ENCODE data around the gene SLC12A4. TPM values are rescaled to one million over a fixed set of nuclear protein-coding genes. Genes with fewer than 3 reads are reported as not detected.
A peak's percentile ranks its signal among the peaks of the same experiment; 100 is the strongest.
"Not testable (repeated sequence)": the region's sequence is repeated elsewhere in the genome, so short reads cannot be mapped to it uniquely, and the experiment has no call there.

The SLC12A4 gene
- total RNA-seq, 2 donors from 2014 or later: 12.0 to 16.9 TPM

DNA sequence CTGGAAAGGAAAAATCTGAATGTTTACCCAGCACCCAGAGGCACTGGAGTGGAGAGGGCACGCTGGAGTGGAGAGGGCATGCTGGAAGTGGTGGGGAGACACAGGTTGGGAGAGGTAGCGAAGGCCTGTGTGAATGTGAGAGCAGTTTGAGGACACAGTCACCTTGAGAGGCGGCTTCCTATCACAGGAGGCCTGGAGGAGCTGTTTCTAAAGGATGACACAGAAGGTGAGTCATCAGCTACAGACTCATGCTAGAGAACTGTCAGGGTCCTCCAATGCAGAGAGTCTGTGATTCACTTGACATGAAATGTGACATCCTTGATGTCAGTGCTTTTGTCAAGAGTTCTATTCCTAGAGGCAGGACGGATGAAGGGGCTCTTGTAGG lies 50.6 kb downstream of the SLC12A4 start:
- intact Hi-C loops (cut with DNase I, micrococcal nuclease): no loop called here
- no peak for ATAC-seq
- no peak for DNase-seq

DNA sequence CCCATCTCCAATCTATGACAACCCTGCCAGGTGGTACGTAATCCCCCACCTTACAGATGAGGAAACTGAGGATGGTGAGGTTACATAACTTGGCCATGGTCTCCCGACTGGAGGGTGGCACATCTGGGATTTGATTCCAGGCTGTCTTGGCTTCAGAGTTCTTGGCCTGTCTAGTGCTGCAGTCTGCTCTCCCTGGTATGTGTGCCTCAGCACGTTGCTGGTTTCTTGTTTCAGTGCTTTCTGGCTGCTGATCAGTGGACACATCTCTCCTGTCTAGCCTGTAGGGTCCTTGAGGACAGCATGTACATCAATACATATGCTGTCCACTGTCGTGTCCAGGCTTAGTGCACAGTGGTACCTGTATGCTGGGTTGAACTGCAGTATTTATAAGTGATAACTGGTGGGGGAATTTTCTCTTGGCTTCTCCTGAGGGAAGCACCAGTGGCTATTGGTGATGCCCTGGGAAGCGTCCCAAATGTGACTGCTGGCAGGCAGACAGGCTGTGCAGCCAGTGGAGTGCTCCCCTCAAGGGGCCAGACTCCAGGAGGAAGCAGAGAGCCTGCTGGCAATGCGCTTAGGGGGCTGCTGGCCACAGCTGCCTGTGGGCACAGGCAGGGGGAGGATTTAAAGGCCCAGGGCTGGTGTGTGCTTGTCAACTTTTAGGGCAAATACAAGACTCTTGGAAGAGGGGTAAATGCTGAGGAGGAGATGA lies 51.1 kb downstream of the SLC12A4 start:
- intact Hi-C loops (cut with DNase I, micrococcal nuclease): no loop called here
- ATAC-seq (no peak), DNase-seq (no peak)

DNA sequence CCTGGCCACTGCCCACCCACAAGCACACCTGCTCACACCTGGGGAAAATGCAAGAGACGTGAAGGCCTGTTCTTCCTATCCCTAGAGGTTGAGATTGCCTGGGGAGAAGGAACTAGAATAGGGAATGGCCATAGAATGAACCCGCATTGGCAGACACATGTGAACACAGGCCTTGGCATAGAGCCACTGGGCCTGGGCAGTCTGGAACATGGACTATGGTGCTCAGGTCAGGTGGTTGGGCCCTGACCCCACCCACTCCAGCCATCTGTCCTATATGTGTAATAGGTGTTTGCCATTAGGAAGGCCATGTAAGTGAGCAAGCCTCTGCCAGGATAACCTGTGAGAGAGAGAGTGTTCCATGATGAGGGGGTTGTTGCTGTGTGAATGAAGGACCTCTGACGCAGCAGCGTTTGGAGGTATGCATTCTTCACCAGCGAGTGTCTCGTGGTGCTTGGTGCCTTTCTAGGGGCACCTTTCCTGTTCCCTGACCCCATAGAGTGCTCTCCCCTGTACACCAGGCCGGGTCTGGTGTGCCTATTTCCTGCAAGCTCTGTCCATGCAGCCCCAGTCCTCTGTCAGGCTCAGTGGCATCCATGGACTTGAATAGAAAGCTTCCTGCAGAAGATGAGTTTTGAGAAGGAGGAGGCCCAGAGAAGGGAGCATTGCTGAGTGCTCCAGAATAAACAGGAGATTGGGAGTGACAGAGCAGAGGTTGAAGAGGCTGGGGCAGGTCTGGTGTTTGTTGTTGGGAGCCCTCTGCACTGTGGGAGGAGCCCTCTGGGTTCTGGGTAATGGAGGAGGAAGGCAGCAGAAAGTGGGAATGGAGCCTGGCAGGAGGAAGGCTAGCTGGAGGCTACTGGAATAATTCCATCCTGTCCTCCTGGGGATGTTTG lies 52.4 kb downstream of the SLC12A4 start:
- intact Hi-C loops (cut with DNase I, micrococcal nuclease): no loop called here
- DNase-seq: peak; percentile 62 to 65
- ATAC-seq: peak; percentile 95

DNA sequence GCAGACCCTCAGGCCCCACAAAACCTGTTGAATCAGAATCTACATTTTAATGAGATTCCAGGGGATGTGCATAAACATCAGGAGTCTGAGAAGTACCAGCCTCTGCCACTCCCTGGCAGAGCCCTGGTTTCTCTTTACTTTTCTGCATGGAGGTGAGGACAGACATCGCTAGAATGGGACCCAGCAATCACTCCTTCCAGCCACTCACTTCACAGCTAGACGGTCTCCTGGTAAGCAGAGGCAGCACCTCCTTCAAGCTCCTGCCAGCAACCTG lies 53.0 kb downstream of the SLC12A4 start:
- DNase-seq; intact Hi-C loops (cut with DNase I, micrococcal nuclease): not testable (repeated sequence)
- ATAC-seq: peak; percentile 8

DNA sequence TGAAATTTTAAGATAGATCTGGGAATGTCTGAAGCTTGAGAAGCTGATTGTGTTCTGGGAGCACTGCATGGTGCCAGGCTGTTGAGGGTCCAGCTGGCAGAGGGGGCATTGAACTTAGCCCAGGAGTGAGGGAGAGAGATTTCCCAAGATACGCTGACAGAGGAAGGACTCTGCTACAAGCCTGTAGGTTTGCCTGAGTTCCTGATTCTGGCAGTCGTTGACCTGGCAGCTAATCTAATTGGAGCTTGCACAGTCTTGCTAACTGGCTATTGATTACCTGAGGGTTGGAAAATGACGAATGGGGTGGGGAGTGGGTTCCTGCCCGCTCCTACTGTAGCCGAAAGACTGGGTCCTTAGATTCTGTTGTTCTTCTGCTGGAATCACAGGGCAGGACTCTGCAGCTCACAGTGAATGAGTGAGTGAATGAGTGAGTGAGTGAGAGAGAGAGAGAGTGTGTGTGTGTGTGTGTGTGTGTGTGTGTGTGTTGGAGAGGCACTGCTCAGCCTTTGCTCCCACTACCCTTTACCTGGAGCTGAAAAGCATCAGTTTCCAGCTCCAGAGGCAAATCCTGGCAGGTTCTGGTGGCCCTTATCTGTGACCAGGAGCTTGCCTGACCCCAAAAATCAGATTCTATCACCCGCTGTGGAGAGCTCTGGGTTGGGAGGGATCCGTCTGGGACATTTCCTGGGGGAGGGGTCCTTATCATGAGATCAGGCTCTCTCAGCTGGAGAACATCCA lies 53.5 kb downstream of the SLC12A4 start:
- DNase-seq (no peak), ATAC-seq (no peak)
- intact Hi-C loops (cut with DNase I, micrococcal nuclease): no loop called here

DNA sequence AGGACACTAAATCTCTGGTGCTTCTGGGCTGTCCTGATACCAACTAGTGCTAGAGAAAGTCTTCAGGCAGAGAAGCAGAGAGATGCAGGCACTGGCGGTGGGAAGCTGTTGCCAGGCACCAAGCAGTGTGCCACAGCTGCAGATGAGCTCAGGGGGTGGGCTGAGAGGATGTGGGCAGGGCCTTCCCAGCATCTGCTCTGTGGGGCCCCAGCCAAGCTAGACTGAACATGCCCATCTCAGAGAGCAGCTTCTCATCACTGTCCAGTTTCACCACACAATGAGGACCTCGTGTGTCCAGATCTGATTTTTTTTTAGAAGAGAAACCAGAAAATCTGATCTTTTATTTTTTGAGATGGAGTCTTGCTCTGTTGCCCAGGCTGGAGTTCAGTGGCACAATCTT lies 58.3 kb downstream of the SLC12A4 start:
- no peak for DNase-seq
- no peak for ATAC-seq
- intact Hi-C loops (cut with DNase I, micrococcal nuclease): no loop called here

DNA sequence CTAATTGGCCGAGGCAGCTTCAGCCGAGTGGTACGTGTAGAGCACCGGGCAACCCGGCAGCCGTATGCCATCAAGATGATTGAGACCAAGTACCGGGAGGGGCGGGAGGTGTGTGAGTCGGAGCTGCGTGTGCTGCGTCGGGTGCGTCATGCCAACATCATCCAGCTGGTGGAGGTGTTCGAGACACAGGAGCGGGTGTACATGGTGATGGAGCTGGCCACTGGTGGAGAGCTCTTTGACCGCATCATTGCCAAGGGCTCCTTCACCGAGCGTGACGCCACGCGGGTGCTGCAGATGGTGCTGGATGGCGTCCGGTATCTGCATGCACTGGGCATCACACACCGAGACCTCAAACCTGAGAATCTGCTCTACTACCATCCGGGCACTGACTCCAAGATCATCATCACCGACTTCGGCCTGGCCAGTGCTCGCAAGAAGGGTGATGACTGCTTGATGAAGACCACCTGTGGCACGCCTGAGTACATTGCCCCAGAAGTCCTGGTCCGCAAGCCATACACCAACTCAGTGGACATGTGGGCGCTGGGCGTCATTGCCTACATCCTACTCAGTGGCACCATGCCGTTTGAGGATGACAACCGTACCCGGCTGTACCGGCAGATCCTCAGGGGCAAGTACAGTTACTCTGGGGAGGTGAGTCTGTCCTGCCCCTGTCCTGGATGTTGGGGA lies 59.2 kb downstream of the SLC12A4 start:
- intact Hi-C loops (cut with DNase I, micrococcal nuclease): no loop called here
- ATAC-seq: no peak
- no peak for DNase-seq

DNA sequence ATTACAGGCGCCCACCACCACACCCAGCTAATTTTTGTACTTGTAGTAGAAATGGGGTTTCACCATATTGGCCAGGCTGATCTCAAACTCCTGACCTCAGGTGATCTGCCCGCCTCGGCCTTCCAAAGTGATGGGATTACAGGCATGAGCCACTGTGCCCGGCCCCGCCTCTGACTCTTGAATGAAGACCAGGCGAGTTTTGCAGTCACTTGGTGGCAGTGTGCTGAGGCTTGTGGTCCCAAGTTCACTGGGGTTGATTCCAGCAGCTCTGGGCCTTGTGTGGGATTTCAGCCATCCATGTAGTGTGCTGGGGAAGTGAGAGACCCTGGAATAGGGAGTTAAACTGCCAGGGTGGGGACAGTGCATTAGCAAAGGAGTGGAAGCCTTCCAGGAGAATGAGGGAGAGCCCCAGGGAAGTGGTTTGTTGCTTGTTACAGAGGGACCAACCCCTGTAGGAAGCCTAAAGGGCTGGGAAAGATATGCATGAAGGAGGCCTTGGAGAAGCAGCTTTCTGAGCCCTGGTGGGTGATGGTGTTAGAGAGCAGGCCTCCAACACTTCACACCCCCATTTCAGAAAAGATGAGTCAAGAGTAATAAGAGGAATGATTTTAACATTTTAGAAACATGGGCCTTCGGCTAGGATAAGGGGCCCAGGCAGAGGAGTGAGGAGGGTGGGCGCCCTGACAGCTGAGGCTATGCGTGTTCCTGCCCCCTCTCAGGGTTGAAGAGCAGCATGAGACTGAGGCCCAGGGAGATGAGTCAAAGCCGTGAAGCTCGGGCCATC lies 60.8 kb downstream of the SLC12A4 start:
- no peak for DNase-seq
- ATAC-seq: no peak
- intact Hi-C loops (cut with DNase I, micrococcal nuclease): no loop called here

DNA sequence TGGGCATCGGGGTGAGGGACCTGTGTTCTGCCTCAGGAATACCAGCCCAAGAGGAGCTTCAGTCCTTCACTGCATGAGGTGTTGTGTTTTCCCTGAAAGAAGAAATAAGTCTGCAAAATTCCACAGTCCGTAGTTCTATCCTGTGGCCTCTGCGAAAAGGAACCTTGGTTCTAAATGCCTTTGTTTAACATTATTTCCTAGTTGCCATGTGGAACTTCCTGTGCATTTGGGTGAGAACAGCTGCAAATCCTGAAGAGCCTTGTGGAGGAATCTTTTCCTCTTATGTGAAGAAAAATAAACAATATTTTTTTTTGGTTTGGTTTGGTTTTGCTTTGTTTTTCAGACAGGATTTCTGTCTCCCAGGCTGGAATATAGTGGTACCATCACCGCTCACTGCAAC lies 65.6 kb downstream of the SLC12A4 start:
- no peak for ATAC-seq
- DNase-seq: no peak
- intact Hi-C loops (cut with DNase I, micrococcal nuclease): no loop called here

DNA sequence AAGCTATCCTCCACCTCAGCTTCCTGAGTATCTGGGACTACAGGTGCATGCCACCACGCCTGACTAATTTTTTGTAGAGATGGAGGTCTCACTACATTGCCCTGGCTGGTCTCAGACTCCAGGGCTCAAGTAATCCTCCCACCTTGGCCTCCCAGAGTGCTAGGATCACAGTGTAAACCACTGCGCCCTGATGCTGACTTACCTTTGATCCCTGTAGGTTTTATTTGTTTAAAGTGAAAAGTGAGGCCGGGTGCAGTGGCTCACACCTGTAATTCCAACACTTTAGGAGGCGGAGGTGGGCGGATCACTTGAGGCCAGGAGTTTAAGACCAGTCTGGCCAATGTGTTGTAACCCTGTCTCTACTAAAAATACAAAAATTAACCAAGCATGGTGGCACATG lies 66.7 kb downstream of the SLC12A4 start:
- ATAC-seq (peak; percentile 97), DNase-seq (peak; percentile 38 to 56)
- intact Hi-C loops (cut with DNase I, micrococcal nuclease): no loop called here

DNA sequence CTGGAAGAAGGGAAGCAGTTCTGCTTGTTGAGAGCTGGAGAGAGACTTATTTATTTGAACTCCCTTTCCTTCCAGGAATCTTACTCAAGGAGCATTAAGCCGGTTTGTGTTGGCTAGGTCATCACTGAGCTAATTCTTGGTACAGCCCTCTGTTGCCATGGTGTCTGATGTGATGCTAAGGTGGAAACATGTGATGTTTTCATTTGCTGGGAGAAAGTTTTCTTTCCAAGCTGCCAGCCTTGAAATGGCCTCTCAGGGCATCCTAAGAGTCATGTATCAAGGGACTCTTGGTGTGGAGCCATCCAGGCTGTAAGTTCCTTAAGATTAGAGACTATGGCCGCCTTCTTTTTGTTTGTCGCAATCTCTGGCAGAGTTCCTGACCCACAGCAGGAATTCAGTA lies 71.2 kb downstream of the SLC12A4 start:
- intact Hi-C loops (cut with DNase I, micrococcal nuclease): no loop called here
- DNase-seq (no peak), ATAC-seq (no peak)

DNA sequence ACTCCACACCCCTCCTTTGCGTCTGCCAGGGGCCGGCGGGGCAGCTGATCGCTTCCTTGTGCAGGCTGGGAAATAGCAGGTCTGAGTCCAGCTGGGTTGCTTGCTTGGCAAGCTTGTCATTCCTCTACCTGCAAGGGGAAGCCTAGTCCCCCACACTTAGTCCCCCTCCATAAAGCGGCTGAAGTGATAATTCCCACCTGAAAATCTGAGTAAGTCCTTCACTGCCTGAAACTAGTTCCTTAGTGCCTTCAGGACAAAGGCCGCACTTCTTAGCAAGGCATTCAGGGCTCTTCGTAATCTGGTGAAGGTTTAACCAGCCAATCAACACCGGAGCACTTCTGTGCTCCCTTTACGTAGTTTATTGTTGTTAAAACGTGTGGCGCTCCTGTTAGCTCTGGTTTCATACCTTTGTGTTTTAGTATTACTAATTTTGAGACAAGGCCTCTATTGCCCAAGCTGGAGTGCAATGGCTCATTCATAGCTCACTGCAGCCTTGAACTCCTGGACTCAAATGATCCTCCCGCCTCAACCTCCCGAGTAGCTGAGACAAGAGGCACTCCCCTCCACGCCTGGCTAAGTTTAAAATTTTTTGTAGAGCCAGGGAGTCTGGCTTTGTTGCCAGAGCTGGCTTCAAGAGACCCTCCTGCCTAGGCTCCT lies 74.6 kb downstream of the SLC12A4 start:
- DNase-seq: peak in 1 of 2 donors; percentile 63
- ATAC-seq: peak; percentile 65
- intact Hi-C loops (cut with DNase I, micrococcal nuclease): no loop called here

Other genes with a start within 250 kb of the SLC12A4 start
- gene GFOD2, start 249.3 kb downstream of the SLC12A4 start, total RNA-seq: 10 to 100 TPM; 26.8 to 28.7 TPM
- 10 to 100 TPM; 16.9 to 20.5 TPM for gene RANBP10, start 162.1 kb downstream of the SLC12A4 start, total RNA-seq
- gene TSNAXIP1, start 161.7 kb downstream of the SLC12A4 start, total RNA-seq: under 1 TPM; 0.12 to 0.75 TPM
- gene THAP11, start 126.3 kb downstream of the SLC12A4 start, total RNA-seq: 10 to 100 TPM; 19.3 to 23.8 TPM
- 10 to 100 TPM; 57.1 to 59.8 TPM for gene NUTF2, start 121.7 kb downstream of the SLC12A4 start, total RNA-seq
- 10 to 100 TPM; 29.3 to 43.1 TPM for gene CENPT, start 120.9 kb downstream of the SLC12A4 start, total RNA-seq
- gene EDC4, start 95.6 kb downstream of the SLC12A4 start, total RNA-seq: 10 to 100 TPM; 54.2 to 76.8 TPM
- under 1 TPM in 1 of 2 donors, not detected in 1; 0.67 TPM for gene NRN1L, start 83.8 kb downstream of the SLC12A4 start, total RNA-seq
- 10 to 100 TPM; 31.7 to 36.6 TPM for gene PSKH1, start 75.4 kb downstream of the SLC12A4 start, total RNA-seq
- 1 to 10 TPM in 1 of 2 donors, under 1 TPM in 1; 0.89 to 1.9 TPM for gene CTRL, start 36.8 kb downstream of the SLC12A4 start, total RNA-seq
- gene PSMB10, start 31.8 kb downstream of the SLC12A4 start, total RNA-seq: 100 to 1,000 TPM; 114 to 164 TPM
- gene LCAT, start 24.5 kb downstream of the SLC12A4 start, total RNA-seq: 1 to 10 TPM; 2.3 to 5.0 TPM
- gene DPEP3, start 11.9 kb upstream of the SLC12A4 start, total RNA-seq: under 1 TPM in 1 of 2 donors, not detected in 1; 0.28 TPM
- gene DPEP2, start 30.8 kb upstream of the SLC12A4 start, total RNA-seq: 1 to 10 TPM in 1 of 2 donors, under 1 TPM in 1; 0.82 to 2.5 TPM
- gene DPEP2NB, start 47.3 kb upstream of the SLC12A4 start, total RNA-seq: not detected
- gene DDX28, start 54.6 kb upstream of the SLC12A4 start, total RNA-seq: 1 to 10 TPM; 6.7 to 7.1 TPM
- gene DUS2, start 54.6 kb upstream of the SLC12A4 start, total RNA-seq: 10 to 100 TPM; 14.1 to 17.4 TPM
- 10 to 100 TPM; 24.6 to 24.9 TPM for gene NFATC3, start 116.7 kb upstream of the SLC12A4 start, total RNA-seq

Measured in left colon (tissue), 2 donors.